ENCODE measurements around the gene TBC1D5. TPM values are rescaled to one million over a fixed set of nuclear protein-coding genes. Genes with fewer than 3 reads are reported as not detected.

TBC1D5 gene
- total RNA-seq, 1 experiment from 2014 or later: 33.9 TPM

- Histone ChIP-seq H3K4me3 (replicated peaks in 1 of 2; ENCODE audit: low read depth in 1 of 2, low read length in 2 of 2) (no peak overlapping the region), H4K20me1 (ENCODE audit: insufficient read depth) (no peaks in the 10 kb centered on the region), H3K9ac (ENCODE audit: low read length) (no peak overlapping the region), H2AFZ (ENCODE audit: low read depth, low read length, poor library complexity, severe bottlenecking) (no peak overlapping the region), H3K9me3 (ENCODE audit: control insufficient read depth in 1 of 2, insufficient read depth in 1 of 2, low read depth in 1 of 2, low read length in 2 of 2) (no peaks in the 10 kb centered on the region), H3K27ac (ENCODE audit: low read depth, low read length) (no peak overlapping the region), H3K79me2 (ENCODE audit: insufficient read depth, low read length) (peaks cover 3% of the 10 kb centered on the region; the same call in 1 of the 2 replicates), H3K9me2 (ENCODE audit: insufficient read depth) (no peaks in the 10 kb centered on the region), H3K27me3 (ENCODE audit: insufficient read depth, low read length) (no peaks in the 10 kb centered on the region), H3K4me2 (ENCODE audit: low read length) (no peak overlapping the region), H3K36me3 (ENCODE audit: control insufficient read depth in 1 of 2, insufficient read depth in 2 of 2, low read length in 2 of 2) (no peaks in the 10 kb centered on the region), H3K4me1 (ENCODE audit: control insufficient read depth in 1 of 2, insufficient read depth in 2 of 2, low read length in 2 of 2) (no peaks in the 10 kb centered on the region)
- CTCF ChIA-PET: no interaction called here
- no TSS peak for BruUV-seq (replicated peaks)
- intact Hi-C loops (cut with micrococcal nuclease): no loop called here
- TF ChIP-seq ZBTB33 (IDR thresholded peaks at IDR 0.05; ENCODE audit: extremely low read depth, insufficient replicate concordance, low read length) (no peak), SRF (IDR thresholded peaks at IDR 0.05; ENCODE audit: low read depth) (no peak), TCF7L2 (IDR thresholded peaks at IDR 0.05; ENCODE audit: borderline replicate concordance, extremely low read depth, insufficient read depth, insufficient read length) (no peak), CEBPB (IDR thresholded peaks at IDR 0.05; ENCODE audit: low read depth) (no peak), JUND (IDR thresholded peaks at IDR 0.05) (no peak), RAD21 (IDR thresholded peaks at IDR 0.05; ENCODE audit: low read depth) (no peak), POLR2A (IDR thresholded peaks at IDR 0.05; ENCODE audit: borderline replicate concordance, extremely low read depth, insufficient read depth, insufficient read length) (no peak), EGR1 (IDR thresholded peaks at IDR 0.05; ENCODE audit: low read depth) (no peak), ELF1 (IDR thresholded peaks at IDR 0.05; ENCODE audit: borderline replicate concordance, low read depth) (no peak), ZFX (IDR thresholded peaks at IDR 0.05) (no peak), EZH2 (IDR thresholded peaks at IDR 0.05) (no peak), REST (IDR thresholded peaks at IDR 0.05; ENCODE audit: low read depth) (no peak), MAX (IDR thresholded peaks at IDR 0.05) (no peak), SIN3A (IDR thresholded peaks at IDR 0.05; ENCODE audit: low read depth) (no peak), SP1 (IDR thresholded peaks at IDR 0.05; ENCODE audit: low read depth) (no peak)
- POLR2A ChIA-PET: no interaction called here
- RAD21 ChIA-PET (ENCODE audit: low non-redundant PET in 1 of 2, low total read pairs in 2 of 2, uncharacterized antibody in 2 of 2, unreplicated experiment in 2 of 2): no interaction called here
- ATAC-seq (no peak), DNase-seq (ENCODE audit: low read depth, low spot score) (no peak)
These were observed 160.9 kb downstream of the TBC1D5 start for GRCh38 chr3:17581421-17582080.

Measured in HCT116 (cell line).